Esophagus muscularis mucosa (tissue), 4 donors: Measurements from ENCODE around the gene HYDIN.
"Not testable (repeated sequence)": the region's sequence is repeated elsewhere in the genome, so short reads cannot be mapped to it uniquely, and the experiment has no call there.

Experiments
- EP300 ChIP-seq: sonication (generic); formaldehyde crosslinking; IDR thresholded peaks from one replicate; pipeline ENCODE4 v1.6.1; 2017; ENCODE audit warnings: antibody characterized with exemption
- POLR2AphosphoS5 ChIP-seq, 2 donors: sonication (generic); formaldehyde crosslinking; IDR thresholded peaks; one replicate each; pipeline ENCODE4 v1.6.1; 2017; ENCODE audit warnings: antibody characterized with exemption in 2 of 2
- TF ChIP-seq, protein P1 (sequence below), 3 experiments: fragments of 200-600 bp in 2 of 3; fragments of 450-650 bp in 1 of 3; sonication (generic) in 2 of 3; IDR thresholded peaks; one replicate each; pipeline ENCODE4 v1.5.1; 2017 to 2019; ENCODE audit warnings: antibody characterized with exemption in 3 of 3, mild to moderate bottlenecking in 2 of 3, moderate library complexity in 1 of 3

DNA sequence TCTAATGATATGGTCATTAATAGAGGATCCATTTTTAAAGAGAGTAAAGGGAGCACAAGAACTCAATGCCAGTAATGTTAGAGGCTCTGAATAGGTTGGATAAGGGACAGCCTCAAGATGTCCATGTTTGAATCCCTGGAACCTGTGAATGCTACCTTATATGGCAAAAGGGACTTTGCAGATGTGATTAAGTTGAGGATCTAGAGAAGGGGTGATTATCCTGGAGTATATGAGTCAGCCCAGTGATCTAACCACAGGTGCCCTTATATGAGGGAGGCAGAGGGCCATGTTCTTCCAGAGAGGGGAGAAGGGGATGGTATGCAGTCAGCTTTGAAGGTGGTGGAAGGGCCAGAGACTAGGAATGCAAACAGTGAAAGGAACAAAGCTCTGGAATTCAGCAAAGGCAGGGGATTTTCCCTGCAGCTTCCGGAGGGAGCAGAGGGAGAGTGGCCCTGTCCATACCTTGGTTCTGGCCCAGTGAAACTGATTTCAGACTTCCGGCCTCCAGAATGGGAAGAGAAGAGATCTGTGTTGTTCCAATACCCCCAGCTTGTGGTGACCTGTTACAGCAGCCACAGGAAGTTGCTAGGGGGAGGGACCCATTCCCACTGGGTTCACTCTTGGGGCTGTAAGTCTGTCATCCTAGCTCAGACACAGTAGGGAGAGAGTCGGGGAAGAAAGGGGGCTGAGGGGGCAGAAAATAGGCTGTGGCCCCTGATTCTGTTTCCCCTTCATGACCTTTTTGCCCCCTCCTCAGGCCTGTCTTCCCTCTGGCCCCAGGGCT is 220.9 kb downstream of the HYDIN start:
- not testable (repeated sequence) for TF ChIP-seq POLR2AphosphoS5 (IDR thresholded peaks at IDR 0.05); EP300
- TF ChIP-seq, protein P1, sequence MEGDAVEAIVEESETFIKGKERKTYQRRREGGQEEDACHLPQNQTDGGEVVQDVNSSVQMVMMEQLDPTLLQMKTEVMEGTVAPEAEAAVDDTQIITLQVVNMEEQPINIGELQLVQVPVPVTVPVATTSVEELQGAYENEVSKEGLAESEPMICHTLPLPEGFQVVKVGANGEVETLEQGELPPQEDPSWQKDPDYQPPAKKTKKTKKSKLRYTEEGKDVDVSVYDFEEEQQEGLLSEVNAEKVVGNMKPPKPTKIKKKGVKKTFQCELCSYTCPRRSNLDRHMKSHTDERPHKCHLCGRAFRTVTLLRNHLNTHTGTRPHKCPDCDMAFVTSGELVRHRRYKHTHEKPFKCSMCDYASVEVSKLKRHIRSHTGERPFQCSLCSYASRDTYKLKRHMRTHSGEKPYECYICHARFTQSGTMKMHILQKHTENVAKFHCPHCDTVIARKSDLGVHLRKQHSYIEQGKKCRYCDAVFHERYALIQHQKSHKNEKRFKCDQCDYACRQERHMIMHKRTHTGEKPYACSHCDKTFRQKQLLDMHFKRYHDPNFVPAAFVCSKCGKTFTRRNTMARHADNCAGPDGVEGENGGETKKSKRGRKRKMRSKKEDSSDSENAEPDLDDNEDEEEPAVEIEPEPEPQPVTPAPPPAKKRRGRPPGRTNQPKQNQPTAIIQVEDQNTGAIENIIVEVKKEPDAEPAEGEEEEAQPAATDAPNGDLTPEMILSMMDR (IDR thresholded peaks at IDR 0.05): not testable (repeated sequence)
